Activated CD4-positive, alpha-beta T cell treated with anti-CD3 and anti-CD28 coated beads for 48 hours (primary cell): Measurements from ENCODE around the gene USP21.
"Not testable (repeated sequence)": the region's sequence is repeated elsewhere in the genome, so short reads cannot be mapped to it uniquely, and the experiment has no call there.

Experiments used
- DNase-seq: peaks from one replicate; pipeline ENCODE4 v3.0.0-alpha.2; 2020

USP21 gene, protein sequence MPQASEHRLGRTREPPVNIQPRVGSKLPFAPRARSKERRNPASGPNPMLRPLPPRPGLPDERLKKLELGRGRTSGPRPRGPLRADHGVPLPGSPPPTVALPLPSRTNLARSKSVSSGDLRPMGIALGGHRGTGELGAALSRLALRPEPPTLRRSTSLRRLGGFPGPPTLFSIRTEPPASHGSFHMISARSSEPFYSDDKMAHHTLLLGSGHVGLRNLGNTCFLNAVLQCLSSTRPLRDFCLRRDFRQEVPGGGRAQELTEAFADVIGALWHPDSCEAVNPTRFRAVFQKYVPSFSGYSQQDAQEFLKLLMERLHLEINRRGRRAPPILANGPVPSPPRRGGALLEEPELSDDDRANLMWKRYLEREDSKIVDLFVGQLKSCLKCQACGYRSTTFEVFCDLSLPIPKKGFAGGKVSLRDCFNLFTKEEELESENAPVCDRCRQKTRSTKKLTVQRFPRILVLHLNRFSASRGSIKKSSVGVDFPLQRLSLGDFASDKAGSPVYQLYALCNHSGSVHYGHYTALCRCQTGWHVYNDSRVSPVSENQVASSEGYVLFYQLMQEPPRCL

GRCh38 chr1:161159087-161159912 lies at the start of gene USP21:
Gene USP21 (plus strand): TSS chr1:161159500. CDS start chr1:161160641, 1,141 bp downstream.
- peak; percentile 94 for DNase-seq

DNA sequence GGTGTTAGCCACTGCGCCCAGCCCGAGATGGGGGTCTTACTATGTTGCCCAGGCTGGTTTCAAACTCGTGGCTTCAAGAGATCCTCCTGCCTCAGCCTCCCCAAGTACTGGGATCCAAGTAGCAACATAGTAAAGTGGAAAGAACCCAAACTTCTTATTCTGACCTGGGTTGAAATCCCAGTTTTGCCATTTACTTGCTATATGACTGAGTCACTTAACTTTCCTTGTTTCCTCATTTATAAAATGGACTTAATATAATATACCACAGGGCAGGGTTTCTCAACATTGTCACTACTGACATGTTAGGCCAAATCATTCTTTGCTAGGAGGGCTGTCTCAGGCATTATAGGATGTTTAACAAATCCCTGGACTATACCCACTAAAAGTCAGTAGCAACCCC lies 48.2 kb upstream of the USP21 start:
- DNase-seq: no peak

GRCh38 chr1:161111527-161111926 lies 47.8 kb upstream of the USP21 start:
- DNase-seq: no peak

- no peak for DNase-seq
Observed at GRCh38 chr1:161113915-161114314, 45.4 kb upstream of the USP21 start.

GRCh38 chr1:161114556-161114955 lies 44.7 kb upstream of the USP21 start:
- no peak for DNase-seq

DNA sequence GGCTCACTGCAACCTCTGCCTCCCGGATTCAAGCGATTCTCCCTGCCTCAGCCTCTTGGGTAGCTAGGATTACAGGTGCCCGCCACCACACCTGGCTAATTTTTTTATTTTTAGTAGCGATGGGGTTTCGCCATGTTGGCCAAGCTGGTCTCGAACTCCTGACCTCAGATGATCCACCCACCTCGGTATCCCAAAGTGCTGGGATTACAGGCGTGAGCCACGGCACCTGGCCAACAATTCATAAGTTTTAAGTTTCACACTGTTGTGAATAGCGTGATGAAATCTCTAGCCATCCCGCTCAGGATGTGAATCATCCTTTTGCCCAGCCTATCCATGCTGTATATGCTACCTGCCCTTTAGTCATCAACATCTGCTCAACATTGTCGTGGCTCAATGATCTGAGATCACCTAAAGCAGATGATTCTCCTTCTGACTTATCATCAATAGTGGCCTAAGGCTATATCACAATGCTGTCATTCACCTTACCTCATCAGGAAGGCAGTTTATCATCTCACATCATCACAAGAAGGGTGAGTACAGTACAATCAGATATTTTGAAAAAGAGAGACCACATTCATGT lies 44.1 kb upstream of the USP21 start:
- peak; percentile 73 for DNase-seq

- not testable (repeated sequence) for DNase-seq
Observed at GRCh38 chr1:161115961-161116360, 43.3 kb upstream of the USP21 start.

DNA sequence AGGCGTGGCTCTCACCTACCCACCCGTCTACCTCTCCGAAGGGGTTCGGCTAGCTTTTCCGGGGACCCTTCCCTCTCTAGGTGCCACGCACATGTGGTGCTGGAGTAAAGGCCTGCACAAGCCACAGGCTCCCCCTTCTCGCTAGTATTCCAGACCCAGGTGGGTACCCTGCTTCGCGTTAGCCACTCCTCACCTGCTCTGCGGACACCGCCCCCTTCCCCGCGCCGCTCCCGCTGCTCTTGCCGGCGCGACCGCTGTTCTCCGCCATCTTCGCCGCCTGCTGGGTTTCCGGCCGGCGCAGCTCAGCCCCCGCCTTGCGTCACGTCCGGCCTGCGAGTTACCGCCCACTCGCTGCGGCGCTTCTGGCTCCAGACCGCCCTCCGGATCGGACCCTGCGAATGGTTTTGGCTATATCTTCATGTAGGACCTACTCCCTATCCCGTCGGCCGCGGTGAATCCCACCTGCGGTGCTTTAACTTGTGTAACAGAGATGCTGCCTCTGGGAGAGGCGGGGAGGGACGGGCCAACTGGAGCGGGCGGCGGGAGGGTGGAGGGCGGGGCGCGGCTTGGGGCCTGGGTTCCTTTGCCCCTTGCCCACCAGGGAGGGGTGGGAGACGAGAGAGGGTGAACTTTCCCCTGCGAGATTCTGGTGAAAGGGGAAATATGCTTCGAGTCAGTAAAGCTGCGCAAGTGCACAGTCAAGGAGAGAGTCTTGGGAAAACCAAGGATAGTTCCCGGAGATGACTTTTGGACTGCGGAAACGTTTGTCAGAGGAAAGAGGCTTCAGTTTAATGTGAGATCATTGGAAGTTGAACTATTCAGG lies 41.3 kb upstream of the USP21 start, which contains the start of the genes NIT1 and PFDN2:
TSS of gene NIT1 (plus strand) at position 347 of the 823 bp plus-strand sequence. CDS start at position 419, 72 bp downstream.
TSS of gene PFDN2 (minus strand) at position 279 of the 823 bp plus-strand sequence. CDS start at position 268, 11 bp downstream.
- DNase-seq: peak; percentile 92

GRCh38 chr1:161119092-161119903 lies 40.0 kb upstream of the USP21 start:
- DNase-seq: peak; percentile 82

- DNase-seq: no peak
Observed at GRCh38 chr1:161121042-161121650, 38.2 kb upstream of the USP21 start.

- DNase-seq: no peak
Observed at GRCh38 chr1:161121834-161122233, 37.5 kb upstream of the USP21 start.

GRCh38 chr1:161122967-161123366 lies 36.3 kb upstream of the USP21 start:
- no peak for DNase-seq

GRCh38 chr1:161127649-161128048 lies 31.7 kb upstream of the USP21 start:
- no peak for DNase-seq

DNA sequence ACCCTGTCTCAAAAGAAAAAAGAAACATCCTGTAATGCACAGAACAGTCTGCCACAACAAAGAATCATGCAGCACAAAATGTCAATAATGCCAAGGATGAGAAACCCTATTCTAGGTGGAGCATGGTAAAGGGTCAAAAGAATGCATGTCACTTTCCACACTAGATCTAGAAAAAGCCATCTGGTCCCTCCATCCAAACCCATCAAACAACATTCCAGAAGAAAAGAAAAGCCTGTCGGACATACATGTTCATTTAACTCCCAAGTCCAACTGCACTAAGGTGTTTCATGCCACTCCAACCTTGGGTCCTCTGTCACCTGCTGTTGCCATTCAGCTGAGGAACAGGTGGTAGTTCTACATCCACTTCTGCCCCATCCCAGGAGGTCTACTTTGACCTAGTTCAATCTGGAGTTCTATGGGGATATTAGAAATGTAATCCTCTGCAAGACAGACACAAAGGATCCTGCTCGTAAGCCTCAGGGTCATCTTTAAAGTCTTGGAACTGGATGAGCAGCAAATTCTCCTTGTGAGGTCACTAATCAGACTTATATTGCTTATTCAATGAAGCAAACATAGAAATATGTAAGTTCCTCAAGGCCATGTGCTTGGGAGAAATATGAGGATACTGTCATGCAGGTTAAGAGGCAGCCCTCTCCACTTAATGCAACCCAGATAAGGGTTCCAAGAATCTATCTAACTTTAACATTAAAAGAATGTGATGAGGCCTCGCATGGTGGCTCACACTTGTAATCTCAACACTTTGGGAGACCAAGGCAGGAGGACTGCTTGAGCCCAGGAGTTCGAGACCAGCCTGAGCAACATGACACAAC lies 30.5 kb upstream of the USP21 start:
- no peak for DNase-seq

GRCh38 chr1:161130266-161130665 lies 29.0 kb upstream of the USP21 start:
- DNase-seq: no peak

GRCh38 chr1:161131523-161132409 lies 27.5 kb upstream of the USP21 start:
- DNase-seq: peak; percentile 22

DNA sequence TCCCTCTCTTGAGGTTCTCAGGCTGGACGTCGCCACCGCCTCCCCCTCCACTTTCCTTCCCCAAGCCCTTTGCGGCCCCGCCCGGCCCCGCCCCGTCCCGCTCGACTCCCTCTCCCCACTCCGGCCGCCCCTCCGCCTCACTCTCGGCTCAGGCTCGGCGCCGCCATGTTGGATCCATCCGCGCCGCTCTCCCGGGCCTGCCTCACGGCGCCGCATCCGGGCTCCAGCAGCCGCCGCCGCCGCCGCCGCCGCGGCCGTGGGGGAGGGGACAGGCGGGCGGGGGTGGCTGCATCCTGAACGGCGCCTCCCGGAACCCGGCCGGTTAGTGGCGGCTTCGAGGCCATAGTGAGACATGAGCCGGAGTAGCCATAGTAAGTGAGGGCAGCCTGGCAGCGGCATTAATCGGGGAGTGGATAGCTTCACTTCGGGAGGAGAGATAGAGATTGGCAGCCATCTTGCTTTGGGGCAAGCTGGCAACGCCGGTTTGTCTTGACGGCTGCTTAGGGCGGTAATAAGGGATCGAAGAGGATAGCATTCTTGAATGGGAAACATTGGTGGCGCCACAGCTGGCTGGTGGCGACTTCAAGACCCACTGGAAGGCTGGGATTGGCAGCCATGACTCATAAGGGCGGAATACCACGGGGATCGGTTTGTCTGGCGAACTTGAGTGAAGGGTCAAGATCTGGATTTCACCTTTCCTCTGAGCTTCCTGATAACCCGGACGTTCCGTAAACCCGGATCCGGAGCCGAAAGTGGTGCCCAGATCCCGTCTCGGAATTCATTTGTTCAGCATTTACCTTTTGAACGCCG lies 26.7 kb upstream of the USP21 start, which contains the start of gene DEDD:
TSS of gene DEDD (minus strand) at position 258 of the 810 bp plus-strand sequence. CDS start 8,205 bp downstream, outside the sequence.
- DNase-seq: peak; percentile 94
